GM18909 (cell line): ENCODE results near the gene GSG1L.

ENCODE experiments used
- ATAC-seq: cut with Tn5 transposase; IDR thresholded peaks from one replicate; pipeline ENCODE4 v1.9.1; 2021; ENCODE audit warnings: mild to moderate bottlenecking; ENCODE audit not compliant: unreplicated experiment, poor library complexity

The GSG1L gene

DNA sequence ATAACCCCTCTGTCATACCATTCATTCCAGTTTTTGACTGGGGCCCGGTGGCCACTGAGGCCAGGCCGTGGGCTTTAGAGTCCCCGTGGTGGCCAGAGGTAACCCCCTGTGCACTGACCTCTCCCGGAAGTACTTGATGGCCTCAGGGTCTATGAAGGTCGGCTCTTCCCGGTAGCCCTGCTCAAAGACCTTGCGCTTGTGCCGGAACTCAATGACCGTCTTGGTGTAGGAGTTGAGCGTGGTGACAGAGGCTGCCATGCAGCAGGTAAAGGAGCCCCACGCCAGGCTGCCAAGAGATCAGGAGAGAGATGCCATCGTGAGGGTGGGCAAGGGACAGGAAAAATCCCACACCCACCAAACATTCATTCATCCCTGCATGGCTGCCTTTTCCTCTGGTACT, 234.8 kb downstream of the GSG1L start:
- no peak for ATAC-seq

DNA sequence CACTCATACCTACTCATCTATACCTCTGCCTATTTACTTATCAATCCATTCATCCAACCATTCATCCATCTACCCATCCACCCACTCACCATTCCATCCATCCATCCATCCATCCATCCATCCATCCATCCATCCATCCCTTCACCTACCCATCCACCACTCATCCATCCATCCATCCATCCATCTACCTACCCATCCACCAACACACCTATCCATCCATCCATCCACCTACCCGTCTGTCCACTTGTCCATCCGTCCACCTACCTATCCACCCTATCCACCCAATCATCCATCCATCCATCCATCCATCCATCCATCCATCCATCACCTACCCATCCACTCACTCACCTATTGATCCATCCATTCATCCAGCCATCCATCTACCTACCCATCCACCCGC, 235.7 kb downstream of the GSG1L start:
- ATAC-seq = no peak

DNA sequence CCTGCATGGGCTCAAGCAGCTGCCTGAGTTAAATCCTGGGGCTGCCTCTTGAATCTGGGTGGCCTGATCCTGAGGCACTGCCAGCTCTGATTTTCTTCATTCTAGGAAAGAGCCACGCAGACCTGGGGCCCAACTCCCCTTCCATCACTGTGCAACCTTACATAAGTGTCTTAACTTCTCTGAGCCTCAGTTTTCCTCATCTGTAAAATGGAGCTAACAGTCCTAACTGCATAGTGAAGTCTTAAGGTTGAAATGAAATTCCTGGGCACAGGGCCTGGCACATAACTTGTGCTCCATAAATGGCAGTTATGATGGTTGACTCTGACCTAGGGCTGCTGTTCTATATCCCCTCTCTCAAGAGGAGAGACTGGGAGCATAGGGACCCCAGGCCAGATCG, 236.6 kb downstream of the GSG1L start:
- ATAC-seq = no peak

DNA sequence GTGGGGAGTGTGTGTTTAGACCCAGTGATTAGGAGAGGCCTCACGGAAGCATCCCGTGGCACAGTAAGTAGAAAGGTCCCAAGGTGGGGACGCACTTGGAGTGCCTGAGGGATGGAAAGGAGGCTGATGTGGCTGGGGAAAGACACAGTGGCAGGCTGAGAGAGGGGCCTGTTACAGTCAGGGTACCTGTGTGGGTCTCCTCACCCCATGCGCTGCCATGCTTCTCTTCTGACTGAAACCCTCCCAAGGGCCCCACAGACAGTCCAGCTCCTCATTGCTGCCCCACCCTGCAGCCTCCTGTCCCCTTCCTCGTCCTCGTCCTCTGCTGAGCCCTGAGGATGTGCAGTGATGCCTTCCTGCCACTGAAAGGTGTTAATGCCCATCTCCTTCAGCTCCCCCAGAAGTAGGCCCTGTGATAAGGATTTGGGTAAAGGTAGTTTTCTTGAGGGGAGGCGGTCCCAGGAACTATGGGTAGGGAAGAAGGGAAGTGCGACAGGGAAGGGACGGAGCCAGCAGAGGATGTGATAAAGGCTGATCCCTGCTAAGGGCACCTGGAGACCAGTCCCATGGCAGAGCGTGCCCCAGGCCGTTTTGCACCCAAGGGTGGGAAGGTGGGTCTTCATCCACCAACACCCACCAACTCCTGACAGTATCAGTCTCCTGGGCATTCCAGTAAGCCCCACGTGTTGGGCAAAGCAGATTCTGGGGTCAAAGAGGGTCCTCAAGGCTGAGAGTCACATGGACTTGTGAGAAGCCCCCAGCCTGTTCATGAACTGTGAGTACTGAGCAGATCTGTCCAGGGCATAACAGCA, 237.2 kb downstream of the GSG1L start:
- no peak for ATAC-seq

DNA sequence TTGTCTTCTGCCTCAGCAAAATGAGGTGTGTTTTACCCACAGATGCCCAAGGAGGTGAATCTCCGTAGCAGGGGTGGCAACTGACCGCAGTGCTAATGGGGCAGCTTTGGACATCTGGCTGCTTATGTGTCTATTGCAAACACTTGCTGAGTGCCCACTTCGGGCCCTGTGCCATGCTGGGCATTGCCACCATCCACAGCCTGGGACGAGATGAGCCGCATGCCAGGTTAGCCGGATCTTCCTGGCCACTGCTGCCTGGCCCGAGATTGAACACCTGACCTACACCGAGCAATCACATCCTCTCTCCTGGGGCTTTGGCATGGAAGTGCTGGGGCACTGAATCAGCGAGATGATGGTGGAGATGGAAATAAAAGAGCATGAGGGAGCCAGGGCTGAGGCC, 238.7 kb downstream of the GSG1L start:
- no peak for ATAC-seq

DNA sequence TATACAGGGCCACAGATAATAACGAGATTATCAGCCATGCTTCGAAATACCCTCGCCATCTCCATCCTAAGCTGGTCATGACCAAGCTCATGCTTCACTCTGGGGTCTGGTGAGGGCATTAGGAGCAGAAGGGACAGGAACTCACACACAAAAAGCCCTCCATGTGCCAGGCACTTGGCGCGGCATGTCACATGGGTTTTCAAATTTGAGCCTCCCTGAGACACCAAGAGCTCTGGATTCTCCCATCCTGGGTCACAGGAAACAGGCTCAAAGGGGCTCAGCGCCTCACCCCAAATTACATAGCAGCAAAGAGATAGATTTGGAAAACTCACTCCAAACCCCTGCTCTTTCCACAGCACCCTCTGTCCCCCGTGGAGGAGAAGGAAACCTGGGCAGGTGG, 239.5 kb downstream of the GSG1L start:
- ATAC-seq = no peak

DNA sequence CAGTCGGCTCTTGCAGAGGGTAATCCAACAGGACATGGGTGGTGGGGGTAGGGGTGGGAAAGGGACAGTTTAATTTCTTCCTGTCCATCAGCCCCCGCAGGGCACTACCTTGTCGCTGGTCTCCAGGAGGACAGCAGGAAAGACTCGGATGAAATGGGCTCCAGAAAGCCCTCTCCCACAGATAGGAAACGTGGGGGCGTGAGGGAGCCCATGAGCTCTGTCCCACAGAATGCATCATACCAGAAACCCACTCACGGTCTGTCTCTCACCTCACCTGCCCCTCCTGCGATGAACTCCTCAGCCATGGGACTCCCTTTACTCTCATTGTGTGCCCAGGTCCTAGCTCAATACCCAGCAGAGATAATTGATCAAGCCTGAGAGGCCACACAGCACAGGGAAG, 240.1 kb downstream of the GSG1L start:
- no peak for ATAC-seq

DNA sequence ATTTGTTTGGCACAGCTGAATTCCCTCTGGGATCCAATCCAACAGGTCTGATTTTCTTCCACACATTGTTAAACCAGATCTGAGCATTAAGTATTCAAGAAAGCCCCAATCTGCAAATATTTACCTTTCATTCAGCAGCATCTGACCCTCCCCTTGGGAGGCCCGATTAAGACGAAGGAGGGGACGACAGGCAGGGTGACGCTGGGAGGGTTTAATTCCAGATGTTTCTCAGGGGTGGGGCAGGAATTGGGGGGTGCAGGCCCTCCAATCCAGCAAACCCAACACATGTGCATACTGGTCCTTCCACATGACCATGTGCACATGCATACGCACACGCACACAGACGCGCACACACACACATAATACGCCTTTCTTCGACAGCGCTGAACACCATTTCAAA, 240.5 kb downstream of the GSG1L start:
- no peak for ATAC-seq

DNA sequence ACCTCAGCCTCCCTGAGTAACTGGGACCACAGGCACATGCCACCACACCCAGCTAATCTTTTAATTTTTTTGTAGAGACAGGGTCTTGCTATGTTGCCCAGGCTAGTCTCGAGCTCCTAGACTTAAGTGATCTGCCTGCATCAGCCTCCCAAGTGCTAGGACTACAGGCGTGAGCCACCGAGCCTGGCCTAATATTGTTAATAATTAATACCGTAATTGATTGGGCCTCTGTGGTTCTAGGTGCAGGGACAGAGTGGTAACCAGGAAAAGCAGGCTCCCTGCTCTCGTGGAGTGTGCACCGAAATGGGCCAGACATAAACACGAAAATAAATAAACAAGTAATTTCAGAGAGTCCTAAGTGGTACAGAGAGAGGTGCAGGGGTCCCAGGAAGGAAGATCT, 241.0 kb downstream of the GSG1L start:
- ATAC-seq = no peak

DNA sequence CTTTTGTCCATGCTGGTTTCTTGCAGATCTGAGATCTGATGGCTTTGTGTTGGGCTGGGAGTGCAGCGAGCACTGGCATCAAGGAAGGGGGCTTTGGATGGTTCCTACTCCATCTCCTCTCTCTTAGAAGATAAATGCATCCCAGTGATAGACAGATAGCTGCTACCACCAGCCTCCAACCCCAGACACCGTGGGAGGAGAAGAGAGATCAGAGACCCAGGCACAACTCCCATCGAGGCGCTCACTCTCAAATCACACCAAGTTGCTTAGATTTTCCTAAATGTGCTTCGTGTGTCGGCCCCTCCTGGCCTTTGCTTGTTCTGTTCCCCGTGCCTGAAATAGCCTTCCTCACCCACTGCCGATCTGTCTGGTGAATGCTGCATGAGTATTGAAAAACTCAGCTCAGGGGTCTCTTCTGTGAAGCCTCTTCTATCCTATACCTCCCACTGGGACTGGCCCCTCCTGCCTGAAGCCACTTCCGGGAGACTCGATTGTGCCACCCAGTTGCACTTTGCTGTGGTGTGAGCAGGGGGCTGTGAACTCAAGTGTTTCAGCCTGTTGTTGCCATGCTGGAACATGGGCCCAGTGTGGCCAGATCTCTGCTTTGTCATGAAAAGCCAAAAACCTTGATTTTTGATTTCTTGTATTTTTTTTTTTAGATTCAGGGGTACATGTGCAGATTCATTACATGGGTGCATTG, 242.7 kb downstream of the GSG1L start:
- no peak for ATAC-seq

DNA sequence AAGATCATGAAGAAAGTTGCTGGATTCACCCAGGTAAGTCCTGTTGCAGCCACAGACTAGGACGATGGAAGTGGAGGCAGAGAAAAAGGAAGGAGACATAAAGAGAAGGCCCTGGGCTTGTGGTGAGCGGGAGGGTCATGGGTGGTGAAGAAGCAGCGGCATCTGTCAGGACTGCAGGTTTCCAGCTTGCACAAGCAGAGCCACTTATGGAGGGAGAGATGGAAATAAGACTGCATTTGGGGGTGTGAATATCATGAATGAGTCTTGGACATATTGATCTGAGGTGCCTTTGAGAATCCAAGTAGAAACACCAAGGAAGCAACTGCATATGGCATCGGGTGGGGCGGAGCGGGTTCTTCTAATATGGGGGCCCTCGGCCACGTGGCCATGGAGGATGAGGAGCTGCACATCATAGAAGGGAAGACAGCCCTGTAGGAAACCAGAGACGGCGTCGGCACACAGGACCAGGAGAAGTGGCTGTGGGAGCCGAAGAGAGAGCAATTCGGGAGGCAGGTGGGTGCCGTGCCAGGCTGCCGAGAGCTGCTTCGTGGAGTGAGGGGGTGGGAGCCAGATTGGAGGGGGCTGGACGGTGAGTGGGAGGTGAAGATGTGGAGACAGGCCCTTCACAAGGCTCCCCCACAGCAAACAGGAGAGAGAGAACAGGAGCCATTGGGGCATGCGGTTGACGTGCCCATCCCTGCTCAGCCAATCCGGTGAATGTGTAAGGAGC, 243.5 kb downstream of the GSG1L start:
- ATAC-seq = no peak

DNA sequence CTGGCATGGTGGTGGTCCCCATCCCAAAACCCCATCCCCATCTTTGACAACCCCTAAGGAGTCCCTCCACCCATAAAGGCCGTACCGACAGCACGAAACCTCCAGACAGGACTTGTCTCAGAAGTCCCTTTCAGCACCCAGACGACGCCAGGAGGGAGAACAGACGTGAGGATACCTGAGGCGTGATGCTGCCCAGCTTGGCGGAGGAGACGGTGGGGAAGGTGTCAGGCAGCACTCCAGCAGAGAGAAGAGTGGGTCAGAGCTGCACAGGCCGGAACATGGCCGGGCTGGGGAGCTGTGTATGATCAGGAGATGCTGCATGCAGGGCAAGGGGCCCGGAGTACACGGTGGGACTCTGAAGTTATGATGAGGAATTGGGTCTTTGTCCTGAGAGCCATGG, 244.2 kb downstream of the GSG1L start:
- no peak for ATAC-seq

DNA sequence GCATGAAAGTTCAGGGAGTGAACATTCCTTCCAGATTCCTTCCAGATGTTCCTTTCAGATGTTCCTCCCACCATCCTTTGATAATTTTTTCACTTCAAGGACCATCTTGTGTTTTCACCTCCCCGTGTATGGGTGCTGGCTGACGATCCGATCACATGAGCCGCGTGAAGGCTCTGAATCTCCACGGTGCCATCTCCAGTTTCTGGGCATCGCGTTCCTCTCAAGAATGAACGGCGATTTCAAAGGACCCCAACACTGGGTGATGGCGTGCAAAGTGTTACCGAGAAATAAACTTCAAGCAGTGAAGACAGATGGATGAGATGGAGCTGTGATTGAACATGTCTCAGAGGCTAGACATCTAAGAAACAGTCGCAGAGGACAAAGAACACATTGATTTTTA, 245.3 kb downstream of the GSG1L start:
- no peak for ATAC-seq

DNA sequence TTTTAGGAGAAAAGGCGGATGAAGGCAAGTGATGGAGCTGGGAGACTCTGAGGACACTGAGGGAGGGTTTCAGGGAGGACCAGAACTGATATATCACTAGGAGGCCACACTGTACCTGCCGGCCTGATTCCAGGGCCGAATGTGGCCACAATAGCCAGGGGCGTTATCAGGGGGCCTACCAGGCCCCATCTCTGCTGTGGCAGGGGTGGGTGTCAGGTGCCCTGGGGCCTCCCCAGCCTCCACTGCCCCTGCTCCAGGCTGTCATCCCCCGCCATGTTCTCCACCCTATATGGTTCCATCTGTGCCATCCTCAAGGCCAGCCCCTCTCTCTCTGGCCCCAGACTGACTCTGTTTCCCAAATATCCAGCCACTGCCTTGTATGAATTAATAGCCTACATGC, 246.5 kb downstream of the GSG1L start:
- ATAC-seq = no peak

DNA sequence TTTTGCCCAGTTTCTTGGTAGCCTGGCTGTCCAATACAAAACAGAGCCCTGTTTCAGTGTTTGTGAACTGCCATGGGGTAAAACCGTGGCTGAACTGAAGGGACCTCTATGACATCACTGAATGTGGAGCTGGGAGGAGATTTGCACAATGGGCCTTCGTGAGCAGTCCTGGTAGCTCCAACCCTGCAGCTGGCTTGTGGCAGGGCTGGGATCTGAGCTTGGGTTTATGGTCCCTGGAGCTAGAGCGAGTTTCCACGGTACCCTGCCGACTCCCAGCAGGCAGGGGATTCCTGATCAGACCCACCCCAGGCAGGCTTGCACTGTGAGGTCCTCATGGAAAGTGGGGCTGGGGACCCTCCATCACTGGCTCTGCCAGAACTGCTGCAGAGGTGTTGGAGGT, 247.0 kb downstream of the GSG1L start:
- no peak for ATAC-seq

DNA sequence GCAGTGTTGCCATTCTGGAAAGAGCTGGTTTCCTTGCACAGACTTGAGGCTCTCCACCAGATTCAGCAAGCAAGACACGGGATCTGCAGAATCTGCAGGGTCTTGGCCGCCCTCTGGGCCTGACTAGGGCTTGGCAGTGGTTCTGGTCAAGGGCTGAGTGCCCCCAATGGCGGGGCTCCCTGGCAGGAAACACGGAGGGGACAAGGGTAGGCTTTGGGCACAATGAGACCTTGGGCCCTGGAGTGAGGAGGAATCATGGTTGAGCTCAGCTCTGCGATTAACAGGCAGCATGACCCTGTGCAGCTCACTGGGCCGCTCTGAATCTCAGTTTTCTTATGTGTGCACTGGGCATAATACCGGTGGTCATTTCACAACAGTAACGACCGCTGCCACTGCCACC, 249.9 kb downstream of the GSG1L start:
- no peak for ATAC-seq

DNA sequence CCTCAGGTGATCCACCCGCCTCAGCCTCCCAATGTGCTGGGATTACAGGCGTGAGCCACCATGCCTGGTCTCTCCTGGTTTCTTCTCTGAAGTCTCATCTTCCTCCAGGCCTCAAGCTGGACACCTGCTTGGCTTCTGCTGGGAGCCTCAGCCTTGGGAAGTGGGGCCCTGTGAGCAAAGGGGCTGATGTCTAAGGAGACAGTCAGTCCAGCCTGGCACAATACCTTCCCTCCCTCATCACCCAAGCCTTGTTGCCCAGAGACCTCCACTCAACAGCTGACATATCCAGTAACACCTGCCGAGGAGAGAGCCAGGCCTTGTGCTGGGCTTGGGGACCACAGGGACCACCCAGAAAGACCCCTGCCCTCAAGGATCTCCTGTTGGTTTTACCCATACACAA, 251.6 kb downstream of the GSG1L start:
- ATAC-seq = no peak

DNA sequence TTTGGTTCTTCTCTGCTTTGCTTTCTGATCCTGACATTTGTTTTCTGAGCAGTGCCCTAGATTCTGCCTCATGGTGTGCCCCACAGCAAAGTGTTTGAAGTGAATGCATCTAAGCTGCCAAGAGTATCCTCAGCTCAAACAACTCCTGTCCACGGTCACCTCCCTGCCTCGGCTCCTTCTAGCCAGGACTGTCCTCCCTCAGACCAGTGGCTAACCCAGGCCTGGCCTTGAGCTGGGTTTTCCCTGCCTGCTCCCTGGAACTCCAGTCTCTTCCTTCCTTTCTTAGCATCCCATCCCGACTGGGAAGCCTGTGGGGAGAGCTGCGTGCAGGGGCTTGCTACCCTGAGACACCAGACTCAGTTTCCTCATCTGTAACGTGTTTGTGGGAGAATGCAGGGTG, 256.5 kb downstream of the GSG1L start:
- ATAC-seq = no peak

DNA sequence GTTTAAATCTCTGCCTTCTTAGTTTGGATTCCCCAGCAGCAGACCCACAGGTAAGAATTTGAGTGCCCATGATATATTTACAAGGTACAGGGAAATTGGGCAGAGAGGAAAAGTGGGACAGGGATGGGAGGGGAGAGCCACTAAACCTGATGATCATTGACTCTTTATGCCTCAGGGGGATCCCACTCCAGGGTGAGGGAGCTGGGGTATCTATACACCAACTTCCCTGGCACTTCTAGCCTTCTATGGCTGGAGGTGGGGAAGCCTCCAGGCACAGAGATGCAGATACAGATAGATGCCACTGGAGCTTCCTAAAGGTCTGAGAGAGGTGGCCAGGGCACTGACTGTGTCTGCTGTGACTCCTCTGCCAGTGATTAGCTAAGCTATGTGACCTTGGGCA, 257.1 kb downstream of the GSG1L start:
- no peak for ATAC-seq

DNA sequence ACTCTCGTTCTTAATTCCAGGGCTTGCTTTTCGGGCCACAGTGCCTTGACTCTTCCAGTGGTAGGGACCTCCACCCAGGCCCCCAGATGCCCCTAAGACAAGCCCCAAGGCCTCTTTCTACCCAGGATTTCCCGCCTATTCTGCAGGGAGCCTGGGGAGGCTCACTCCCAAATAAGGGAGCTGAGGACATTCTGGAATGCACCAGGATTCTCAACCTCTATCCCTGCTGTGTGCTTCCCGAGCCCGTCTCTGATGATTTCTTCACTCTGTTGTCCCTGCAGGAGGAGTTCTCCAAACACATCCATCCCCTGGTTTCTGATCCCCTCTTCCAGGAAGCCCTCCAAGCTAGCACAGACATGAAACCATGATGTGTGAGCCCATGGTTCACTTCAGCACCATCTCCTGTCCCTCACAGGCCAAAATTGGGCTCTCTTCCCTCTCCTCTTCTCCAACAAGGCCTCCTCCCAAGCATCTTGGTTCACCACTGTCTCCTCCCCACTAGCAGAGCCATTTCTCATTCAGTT, 257.6 kb downstream of the GSG1L start:
- no peak for ATAC-seq
